GM23338 (cell line): ENCODE results near the gene RCSD1. TPM values are rescaled to one million over a fixed set of nuclear protein-coding genes. Genes with fewer than 3 reads are reported as not detected.

Experiments used
- ATAC-seq: fragments of 200-7000 bp; cut with Tn5 transposase; 3 replicates; pipeline ENCODE4 v1.9.1; 2020
- DNase-seq: peaks from one replicate; pipeline ENCODE4 v3.0.0-alpha.2; 2015; ENCODE audit warnings: low spot score
- H2AFZ ChIP-seq: fragments of 200-600 bp; sonication (generic); 2 replicates; pipeline ENCODE4 v1.8.0; 2016; ENCODE audit warnings: antibody characterized with exemption, mild to moderate bottlenecking, moderate library complexity
- H3F3A ChIP-seq: fragments of 200-600 bp; sonication (generic); replicated peaks from 2 replicates; pipeline ENCODE4 v1.8.0; 2017; ENCODE audit warnings: antibody characterized with exemption, mixed run types, low read depth
- H3K27ac ChIP-seq: fragments of 200-600 bp; sonication (generic); 2 replicates; pipeline ENCODE4 v1.6.1; 2016; ENCODE audit warnings: low read depth
- H3K27me3 ChIP-seq: fragments of 200-600 bp; sonication (generic); 2 replicates; pipeline ENCODE4 v1.8.0; 2016; ENCODE audit warnings: mild to moderate bottlenecking, mixed run types, moderate library complexity; ENCODE audit not compliant: insufficient read depth
- H3K36me3 ChIP-seq: fragments of 200-600 bp; sonication (generic); 2 replicates; pipeline ENCODE4 v1.8.0; 2016; ENCODE audit warnings: mild to moderate bottlenecking; ENCODE audit not compliant: insufficient read depth
- H3K4me1 ChIP-seq: fragments of 200-600 bp; sonication (generic); 2 replicates; pipeline ENCODE4 v1.8.0; 2016; ENCODE audit warnings: mild to moderate bottlenecking, moderate library complexity; ENCODE audit not compliant: insufficient read depth
- H3K4me2 ChIP-seq: fragments of 200-600 bp; sonication (generic); 2 replicates; pipeline ENCODE4 v1.7.1; 2017; ENCODE audit warnings: mixed run types
- H3K4me3 ChIP-seq: fragments of 200-600 bp; sonication (generic); 2 replicates; pipeline ENCODE4 v1.6.1; 2016; ENCODE audit warnings: mixed run types
- H3K79me2 ChIP-seq: fragments of 200-600 bp; sonication (generic); replicated peaks from 2 replicates; pipeline ENCODE4 v1.8.0; 2017; ENCODE audit warnings: mild to moderate bottlenecking; ENCODE audit not compliant: insufficient read depth
- H3K9me2 ChIP-seq: fragments of 200-600 bp; sonication (generic); 2 replicates; pipeline ENCODE4 v1.8.0; 2017; ENCODE audit not compliant: insufficient read depth
- H4K20me1 ChIP-seq: fragments of 200-600 bp; sonication (generic); replicated peaks from 2 replicates; pipeline ENCODE4 v1.8.0; 2017; ENCODE audit warnings: mild to moderate bottlenecking; ENCODE audit not compliant: insufficient read depth
- H3K27ac Mint-ChIP-seq: 2 replicates; pipeline ENCODE4 v1.8.0; 2020; ENCODE audit warnings: inconsistent platforms, mild to moderate bottlenecking, moderate library complexity, mixed read lengths
- H3K27me3 Mint-ChIP-seq: 3 replicates; pipeline ENCODE4 v1.8.0; 2022; ENCODE audit warnings: low read depth, mild to moderate bottlenecking, moderate library complexity, mixed read lengths, inconsistent platforms; ENCODE audit not compliant: insufficient read depth, poor library complexity
- H3K36me3 Mint-ChIP-seq: 3 replicates; pipeline ENCODE4 v1.8.0; 2021; ENCODE audit warnings: low read depth, mild to moderate bottlenecking, inconsistent platforms, moderate library complexity, mixed read lengths
- H3K4me1 Mint-ChIP-seq: 3 replicates; pipeline ENCODE4 v1.8.0; 2020; ENCODE audit warnings: mild to moderate bottlenecking, inconsistent platforms, mixed read lengths
- H3K4me3 Mint-ChIP-seq: 3 replicates; pipeline ENCODE4 v1.8.0; 2021; ENCODE audit warnings: moderate library complexity, mild to moderate bottlenecking, inconsistent platforms, mixed read lengths
- H3K9me3 Mint-ChIP-seq: 3 replicates; pipeline ENCODE4 v1.8.0; 2020; ENCODE audit warnings: moderate library complexity, mild to moderate bottlenecking, inconsistent platforms, mixed read lengths
- CREB1 ChIP-seq: fragments of 250-450 bp; sonication (Bioruptor Pico); IDR thresholded peaks from 2 replicates; pipeline ENCODE4 v1.5.0; 2020; ENCODE audit warnings: low read depth, mild to moderate bottlenecking, moderate library complexity
- CTCF ChIP-seq, 2 experiments: fragments of 200-600 bp in 1 of 2; sonication (generic) in 1 of 2; conservative IDR thresholded peaks; 2 replicates each; pipeline versions ENCODE4 v1.5.1 to v1.6.1; 2016 to 2017; ENCODE audit warnings: antibody characterized with exemption in 2 of 2, low read depth in 2 of 2, mild to moderate bottlenecking in 2 of 2, moderate library complexity in 1 of 2
- ETS1 ChIP-seq: IDR thresholded peaks from 2 replicates; pipeline ENCODE4 v1.6.1; 2016; ENCODE audit warnings: antibody characterized with exemption
- EZH2 ChIP-seq: fragments of 200-600 bp; sonication (generic); IDR thresholded peaks from one replicate; pipeline ENCODE4 v1.8.0; 2017; ENCODE audit warnings: antibody characterized with exemption, mild to moderate bottlenecking, low read depth; ENCODE audit not compliant: unreplicated experiment
- EZH2phosphoT487 ChIP-seq: fragments of 200-600 bp; sonication (generic); IDR thresholded peaks from one replicate; pipeline ENCODE4 v1.8.1; 2018; ENCODE audit warnings: antibody characterized with exemption; ENCODE audit not compliant: unreplicated experiment
- JUNB ChIP-seq: IDR thresholded peaks from one replicate; pipeline ENCODE4 v1.6.1; 2016; ENCODE audit warnings: antibody characterized with exemption; ENCODE audit not compliant: unreplicated experiment
- NANOG ChIP-seq: IDR thresholded peaks from 2 replicates; pipeline ENCODE4 v1.6.1; 2016; ENCODE audit warnings: antibody characterized with exemption, borderline replicate concordance
- POLR2AphosphoS5 ChIP-seq: IDR thresholded peaks from 2 replicates; pipeline ENCODE4 v1.6.1; 2016; ENCODE audit warnings: antibody characterized with exemption, low read depth
- REST ChIP-seq: IDR thresholded peaks from one replicate; pipeline ENCODE4 v1.6.1; 2018; ENCODE audit warnings: antibody characterized with exemption; ENCODE audit not compliant: unreplicated experiment
- STAT1 ChIP-seq: IDR thresholded peaks from one replicate; pipeline ENCODE4 v1.6.1; 2016; ENCODE audit warnings: antibody characterized with exemption; ENCODE audit not compliant: unreplicated experiment
- ZNF114 ChIP-seq: fragments of 250-450 bp; sonication (Bioruptor Pico); IDR thresholded peaks from 2 replicates; pipeline ENCODE4 v1.5.0; 2020; ENCODE audit warnings: mild to moderate bottlenecking, moderate library complexity
- ZNF331 ChIP-seq: fragments of 250-450 bp; sonication (Bioruptor Pico); IDR thresholded peaks from 2 replicates; pipeline ENCODE4 v1.5.0; 2020; ENCODE audit warnings: low read depth, mild to moderate bottlenecking, moderate library complexity
- ZNF462 ChIP-seq: fragments of 250-450 bp; sonication (Bioruptor Pico); IDR thresholded peaks from 2 replicates; pipeline ENCODE4 v1.5.0; 2020; ENCODE audit warnings: mild to moderate bottlenecking, moderate library complexity
- polyA plus RNA-seq: library from polyadenylated mRNA; unstranded; fragments of >200 nt; fragmentation: Nextera tagmentation; extraction: Ambion mirVana; gene quantifications from 2 replicates; pipeline ENCODE4 v1.2.1, GENCODE V29; 2016
- total RNA-seq: library from RNA; depleted of rRNA; stranded (reverse); fragments of >200 nt; shearing (Covaris generic); gene quantifications from 2 replicates; pipeline ENCODE4 v1.2.3, GENCODE V29; 2014

The RCSD1 gene
- total and polyA plus RNA-seq, 2 experiments from 2014 or later, result 0.18 to 0.73 TPM

- Mint-ChIP-seq H3K27ac (no peak overlapping the region), H3K27me3 (peaks cover 32% of the 10 kb centered on the region), H3K4me1 (peaks cover 28% of the 10 kb centered on the region), H3K4me3 (no peak overlapping the region), H3K36me3 (peaks cover 8% of the 10 kb centered on the region), H3K9me3 (peaks cover 9% of the 10 kb centered on the region)
- Histone ChIP-seq H3K4me3 (no peak overlapping the region), H3K79me2 (no peaks in the 10 kb centered on the region), H2AFZ (no peak overlapping the region), H3K4me1 (peaks cover 25% of the 10 kb centered on the region), H3K9me2 (no peaks in the 10 kb centered on the region), H3K36me3 (no peaks in the 10 kb centered on the region), H3F3A (0 out of 2 replicates have a peak, but pooled peaks cover 4% of the 10 kb centered on the region), H4K20me1 (no peaks in the 10 kb centered on the region), H3K27me3 (peaks cover 28% of the 10 kb centered on the region), H3K4me2 (no peak overlapping the region), H3K27ac (no peak overlapping the region)
- ATAC-seq (no peak), DNase-seq (no peak)
- no peak for TF ChIP-seq EZH2phosphoT487
- TF ChIP-seq ZNF331 (CRISPR knock-in tag), result no peak
- TF ChIP-seq CTCF (conservative IDR thresholded peaks at IDR 0.05; ENCODE audit: low read depth in 2 of 2), result no peak
- no peak for TF ChIP-seq EZH2
- TF ChIP-seq ZNF462, result no peak
- TF ChIP-seq REST, result no peak
- TF ChIP-seq ETS1, result no peak
- TF ChIP-seq CREB1 (CRISPR knock-in tag), result no peak
- TF ChIP-seq NANOG, result no peak
- no peak for TF ChIP-seq JUNB
- TF ChIP-seq ZNF114 (CRISPR knock-in tag), result no peak
- no peak for TF ChIP-seq STAT1
- TF ChIP-seq POLR2AphosphoS5, result no peak
Measured at GRCh38 chr1:167711797-167712196, 81.8 kb downstream of the RCSD1 start.
